GM19099 (cell line): Measurements from ENCODE around the gene GREB1L.

Experiments
- POLR2A ChIP-seq: IDR thresholded peaks from 3 replicates; pipeline ENCODE4 v1.6.1; 2011; ENCODE audit warnings: low read depth; ENCODE audit not compliant: insufficient read length; ENCODE audit errors: extremely low read depth

GREB1L gene

DNA sequence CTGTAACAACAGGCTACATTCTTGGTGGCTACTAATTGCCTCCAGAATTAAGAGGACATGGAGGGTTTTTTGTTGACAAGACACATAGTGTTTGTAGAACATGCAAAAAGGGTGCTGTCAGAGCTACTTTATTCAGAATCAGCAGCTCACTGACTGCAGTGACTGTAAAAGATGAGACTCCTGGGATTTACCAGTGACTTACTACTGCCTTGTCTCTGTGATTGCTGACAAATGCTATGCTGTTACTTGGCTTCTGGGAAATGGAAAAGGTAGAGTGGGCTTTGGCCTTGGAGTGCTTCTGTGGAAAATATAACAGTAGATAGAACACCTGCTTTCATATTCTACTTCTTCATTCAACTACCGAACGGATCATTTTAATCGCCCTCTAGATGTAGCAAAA is 47.8 kb downstream of the GREB1L start:
- no peak for TF ChIP-seq POLR2A

DNA sequence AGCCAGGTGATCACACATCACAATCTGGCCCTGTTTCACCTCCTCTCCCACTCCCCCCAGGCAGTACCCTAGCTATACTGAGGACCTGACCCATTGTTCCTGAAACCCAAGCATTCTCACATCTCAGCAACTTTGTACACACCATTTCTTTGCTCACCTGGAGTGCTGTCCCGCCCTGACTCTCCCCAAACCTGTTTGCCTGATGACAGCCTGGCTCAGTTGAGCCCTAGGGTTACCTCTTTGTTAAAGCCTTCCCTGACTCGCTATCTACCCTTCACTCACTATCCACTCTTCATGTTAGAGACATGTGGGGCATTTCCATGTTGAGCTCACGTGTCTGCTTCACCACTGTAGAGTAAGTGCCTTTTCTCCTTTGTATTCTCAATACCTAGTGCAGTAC is 49.1 kb downstream of the GREB1L start:
- no peak for TF ChIP-seq POLR2A

DNA sequence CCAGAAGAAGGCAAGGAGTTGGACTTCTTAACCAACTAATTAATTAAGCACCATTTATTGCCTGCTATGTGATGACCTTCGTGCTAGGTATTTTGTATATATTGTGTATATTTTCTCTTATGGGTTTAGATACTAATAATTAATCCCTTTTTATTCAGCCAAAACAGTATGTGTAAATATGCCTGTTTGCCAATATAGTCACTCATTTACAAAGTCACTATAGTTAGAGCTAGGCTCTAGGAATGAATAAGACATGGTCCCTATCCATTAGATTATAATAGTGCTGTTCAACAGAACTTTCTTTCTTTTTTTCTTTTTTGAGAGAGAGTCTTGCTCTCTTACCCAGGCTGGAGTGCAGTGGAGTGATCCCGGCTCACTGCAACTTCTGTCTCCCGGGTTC is 51.4 kb downstream of the GREB1L start:
- no peak for TF ChIP-seq POLR2A

DNA sequence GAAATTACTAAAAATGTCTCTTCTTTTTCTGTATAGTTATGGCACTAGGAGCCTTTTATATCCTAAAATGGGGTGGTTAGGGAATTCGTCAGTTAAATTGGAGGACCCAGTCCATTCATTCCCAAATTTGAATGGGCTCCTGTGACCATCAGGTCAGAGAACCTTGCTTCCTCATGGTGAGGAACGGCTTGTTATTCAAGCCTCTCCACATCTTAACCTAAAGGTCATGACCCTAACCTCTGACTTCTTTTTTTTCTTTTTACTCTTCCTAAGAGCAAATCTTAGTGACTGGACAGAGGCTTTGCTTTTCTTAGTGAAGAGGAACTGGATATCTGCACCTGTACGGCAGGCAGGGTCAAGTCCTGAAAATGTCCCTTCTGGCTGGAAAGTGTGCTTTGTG is 53.1 kb downstream of the GREB1L start:
- TF ChIP-seq POLR2A, result no peak

DNA sequence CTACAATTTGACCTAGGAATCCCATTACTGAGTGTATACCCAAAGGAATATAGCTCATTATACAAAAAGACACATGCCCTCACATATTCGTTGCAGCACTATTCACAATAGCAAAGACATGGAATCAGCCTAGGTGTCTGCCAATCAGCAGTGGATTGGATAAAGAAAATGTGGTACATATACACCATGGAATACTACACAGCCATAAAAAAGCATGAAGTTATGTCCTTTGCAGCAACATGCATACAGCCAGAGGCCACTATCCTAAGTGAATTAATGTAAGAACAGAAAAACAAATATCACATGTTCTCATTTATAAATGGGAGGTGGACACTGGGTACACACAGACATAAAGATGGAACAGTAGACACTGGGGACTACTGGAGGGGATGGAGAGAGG is 54.0 kb downstream of the GREB1L start:
- no peak for TF ChIP-seq POLR2A

DNA sequence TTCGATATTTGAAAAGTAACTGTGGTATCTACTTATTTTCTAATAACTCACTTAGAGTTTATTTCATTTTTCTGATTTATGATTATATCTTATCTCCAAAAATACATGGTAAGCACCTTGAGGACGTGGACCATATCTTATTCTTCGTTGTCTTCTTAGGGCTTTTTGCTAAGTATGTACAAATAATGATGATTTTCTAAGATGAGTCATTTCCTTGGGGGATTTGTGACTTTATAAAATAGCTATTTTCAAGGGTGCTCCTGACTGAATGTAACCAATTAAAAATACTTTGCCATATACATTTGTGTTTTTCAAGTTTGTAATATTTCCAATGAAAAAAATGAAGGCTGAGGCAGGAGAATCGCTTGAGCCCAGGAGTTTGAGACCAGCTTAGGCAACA is 56.3 kb downstream of the GREB1L start:
- TF ChIP-seq POLR2A, result no peak

DNA sequence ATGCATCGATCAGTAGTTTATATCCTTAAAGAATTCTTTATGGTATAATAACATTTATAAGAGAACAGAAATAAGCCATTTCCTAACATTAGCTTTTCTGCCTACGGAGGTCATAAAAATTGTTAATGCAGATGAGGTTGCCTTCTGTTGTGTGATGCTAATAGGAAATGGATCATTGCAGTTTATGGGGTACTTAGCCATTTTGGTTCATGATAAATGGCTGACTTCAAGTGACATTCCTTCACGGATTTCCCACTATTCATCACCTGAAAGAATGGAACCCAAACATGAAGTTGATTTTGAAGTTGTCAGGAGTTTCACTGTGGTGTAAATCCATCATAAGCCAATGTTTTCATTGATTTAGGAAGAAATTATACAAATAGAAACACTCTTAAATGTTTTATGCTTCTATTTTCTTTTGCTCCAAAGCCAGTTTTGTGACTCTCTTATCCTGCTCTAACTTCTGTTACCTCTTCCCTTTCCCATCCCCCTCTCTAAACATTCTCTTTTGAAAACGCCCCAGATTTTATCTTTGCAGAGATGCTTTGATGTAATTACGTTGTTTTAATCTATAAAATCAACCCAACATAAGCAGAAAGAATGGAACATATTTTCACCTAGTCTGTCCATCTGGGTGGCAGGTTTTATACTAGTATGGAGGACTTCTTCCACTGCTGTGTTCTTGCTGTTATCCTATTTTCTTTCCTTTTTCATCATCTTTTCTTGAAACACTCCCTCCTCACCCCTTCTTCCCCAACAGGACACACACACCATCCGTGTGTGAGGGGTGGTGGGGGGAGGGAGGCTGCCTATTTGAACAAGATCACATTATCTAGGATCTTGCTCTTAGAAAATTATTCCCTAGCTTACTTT is 58.2 kb downstream of the GREB1L start:
- TF ChIP-seq POLR2A, result no peak

DNA sequence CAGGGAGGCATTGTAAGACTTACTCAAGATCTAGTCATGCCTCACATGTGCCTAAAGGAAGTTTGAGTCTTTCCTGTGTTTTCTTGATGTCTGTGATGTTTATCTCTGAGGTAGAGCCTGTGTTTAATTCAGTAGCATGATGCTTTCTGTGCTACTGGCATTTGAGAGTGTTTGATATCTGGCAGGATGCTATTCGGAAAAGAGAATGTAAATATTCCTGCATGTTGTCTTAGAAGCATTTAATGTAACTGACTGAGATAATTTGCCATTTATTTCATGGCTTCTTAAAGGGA is 58.8 kb downstream of the GREB1L start:
- TF ChIP-seq POLR2A, result no peak

DNA sequence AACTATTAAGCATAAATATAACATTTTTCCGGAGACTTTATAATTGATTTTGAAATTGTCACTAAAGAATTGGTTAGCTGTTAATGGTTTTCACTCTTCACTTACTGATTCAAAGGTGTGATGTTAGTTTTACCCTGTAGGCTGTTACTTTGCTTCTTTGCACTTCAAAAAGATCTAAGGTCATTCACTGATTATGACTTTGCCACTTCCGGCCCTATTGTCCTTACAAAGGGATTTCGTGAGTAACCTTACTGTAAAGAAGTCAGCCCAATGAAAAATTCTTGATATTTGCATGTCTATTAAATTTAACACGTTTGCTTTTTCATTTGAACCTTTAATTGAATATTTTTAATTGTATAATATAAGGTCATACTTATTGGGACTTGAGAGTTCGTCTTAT is 61.4 kb downstream of the GREB1L start:
- no peak for TF ChIP-seq POLR2A

DNA sequence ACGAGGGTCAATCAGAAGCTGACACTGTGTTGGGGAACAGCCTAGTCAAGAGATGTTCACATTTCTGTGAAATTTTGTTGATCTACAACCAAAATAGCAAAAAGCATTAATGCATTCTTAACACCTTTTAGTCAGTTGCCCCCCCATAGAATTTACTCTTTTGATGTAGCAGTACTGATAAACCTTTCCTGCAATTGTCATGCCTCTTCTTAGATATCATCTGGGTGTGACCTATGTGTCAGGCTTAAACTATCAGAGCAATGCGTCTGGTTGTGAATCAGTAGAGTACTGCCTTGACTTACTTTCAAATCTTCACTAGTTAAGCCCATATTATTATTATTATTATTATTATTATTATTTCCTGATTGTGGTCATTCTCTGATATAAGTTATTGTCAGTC is 61.9 kb downstream of the GREB1L start:
- no peak for TF ChIP-seq POLR2A

DNA sequence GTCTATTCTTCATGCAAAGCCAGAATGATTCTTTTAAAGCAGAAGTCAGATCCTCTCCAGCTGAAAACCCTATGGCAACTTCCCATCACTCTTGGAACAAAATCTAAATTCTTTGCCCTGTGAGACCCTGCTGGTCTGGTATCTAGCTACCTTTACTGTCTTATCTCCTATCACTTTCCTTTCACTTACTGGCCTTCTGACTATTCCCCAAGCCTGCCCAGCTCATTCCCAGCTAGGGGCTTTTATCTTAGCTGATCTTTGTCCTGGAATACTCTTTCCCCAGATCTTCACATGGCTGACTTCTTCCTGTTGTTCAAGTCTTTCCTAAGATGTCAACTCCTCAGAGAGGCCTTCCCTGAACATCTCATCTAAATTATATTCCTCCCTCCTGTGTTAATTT is 63.6 kb downstream of the GREB1L start:
- no peak for TF ChIP-seq POLR2A

DNA sequence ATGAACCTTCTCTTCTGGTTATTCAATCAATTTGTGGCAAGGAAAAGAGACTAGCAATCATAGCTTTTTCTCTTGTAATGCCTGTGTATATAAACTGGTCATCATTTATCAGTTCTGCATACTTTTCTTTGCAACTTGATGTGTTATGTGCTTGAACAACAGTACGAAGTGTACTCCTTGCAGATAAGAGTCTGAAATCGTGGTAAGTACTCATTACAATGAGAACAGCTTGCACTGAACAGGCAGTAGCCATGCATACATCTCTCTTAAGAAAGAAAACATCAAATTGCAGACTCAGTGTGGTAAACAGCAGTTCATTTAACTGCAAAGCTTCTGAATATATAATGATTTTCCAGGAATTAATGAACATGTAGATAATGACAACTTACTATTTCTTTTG is 64.3 kb downstream of the GREB1L start:
- no peak for TF ChIP-seq POLR2A

DNA sequence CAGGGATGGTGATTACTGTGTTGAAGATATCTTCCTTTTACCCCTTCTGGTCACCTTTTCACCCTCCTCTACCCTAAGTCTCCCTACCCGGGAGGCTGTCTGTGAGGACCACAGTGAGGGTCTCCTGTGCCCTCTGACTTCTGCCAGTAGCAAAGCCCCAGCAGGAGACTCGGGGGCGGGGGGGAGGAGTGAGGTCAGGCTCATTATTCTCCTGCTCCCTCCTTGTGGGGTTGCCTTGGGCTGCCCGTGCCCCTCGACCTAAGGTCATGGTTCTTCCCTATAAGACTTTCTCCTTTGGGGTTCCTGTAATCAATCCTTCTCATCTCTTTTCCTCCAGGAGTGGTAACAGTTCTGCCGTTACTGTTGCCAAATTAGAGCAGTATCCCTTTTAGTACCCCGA is 65.5 kb downstream of the GREB1L start:
- no peak for TF ChIP-seq POLR2A

DNA sequence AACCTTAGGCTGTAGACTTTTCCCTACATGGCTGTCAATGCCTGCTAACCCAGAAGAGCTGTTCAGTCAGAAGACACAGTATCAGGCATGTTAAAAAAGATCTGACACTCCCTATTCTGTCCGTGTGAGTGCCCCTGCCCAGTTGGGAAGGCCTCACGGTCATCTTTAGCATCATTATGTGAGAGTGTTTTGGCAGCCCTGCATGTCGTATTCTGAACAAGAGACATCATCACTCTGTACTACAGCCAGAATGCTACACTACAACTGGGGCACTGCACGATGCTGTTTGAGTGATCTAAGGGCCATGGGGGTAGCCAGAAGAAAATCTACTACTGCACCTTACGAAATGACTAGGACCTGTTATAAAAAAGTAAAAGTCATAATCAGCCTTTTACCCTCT is 67.2 kb downstream of the GREB1L start:
- no peak for TF ChIP-seq POLR2A

DNA sequence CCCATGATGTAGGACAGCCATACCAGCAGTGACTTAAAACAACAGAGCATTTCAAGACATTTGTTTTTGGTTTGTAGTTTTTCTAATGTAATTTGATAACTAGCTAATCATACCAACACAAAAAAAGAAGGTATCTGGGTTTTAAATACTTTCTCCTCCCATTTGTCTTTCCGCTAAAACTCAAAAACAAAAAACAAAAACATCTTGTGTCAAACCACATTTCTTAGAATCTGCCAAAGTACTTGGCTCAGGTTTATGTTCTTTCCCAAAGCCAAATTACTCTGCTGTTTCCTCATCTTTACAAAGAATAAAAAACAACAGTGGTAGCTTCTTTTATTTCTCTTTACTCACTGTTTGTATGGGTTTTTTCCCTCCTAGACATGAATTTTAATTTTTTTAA is 71.5 kb downstream of the GREB1L start:
- TF ChIP-seq POLR2A, result no peak

DNA sequence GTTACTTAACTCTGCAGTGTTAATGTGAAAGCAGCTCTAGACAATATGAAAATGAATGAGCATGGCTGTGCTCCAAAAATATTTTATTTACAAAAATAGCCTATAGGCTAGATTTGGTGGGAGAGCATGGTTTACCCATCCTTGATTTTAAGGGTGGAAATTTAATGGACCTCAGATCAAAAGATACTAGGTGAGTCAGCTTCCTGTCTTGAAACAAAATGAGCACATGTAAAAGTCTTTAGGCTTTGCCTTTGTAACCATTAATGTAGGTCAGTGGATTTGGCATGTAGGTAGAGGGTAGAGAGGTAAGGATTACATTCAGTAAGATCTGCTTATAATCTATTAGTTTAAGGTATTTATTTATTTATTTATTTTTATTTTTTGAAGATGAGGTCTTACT is 72.7 kb downstream of the GREB1L start:
- TF ChIP-seq POLR2A, result no peak

DNA sequence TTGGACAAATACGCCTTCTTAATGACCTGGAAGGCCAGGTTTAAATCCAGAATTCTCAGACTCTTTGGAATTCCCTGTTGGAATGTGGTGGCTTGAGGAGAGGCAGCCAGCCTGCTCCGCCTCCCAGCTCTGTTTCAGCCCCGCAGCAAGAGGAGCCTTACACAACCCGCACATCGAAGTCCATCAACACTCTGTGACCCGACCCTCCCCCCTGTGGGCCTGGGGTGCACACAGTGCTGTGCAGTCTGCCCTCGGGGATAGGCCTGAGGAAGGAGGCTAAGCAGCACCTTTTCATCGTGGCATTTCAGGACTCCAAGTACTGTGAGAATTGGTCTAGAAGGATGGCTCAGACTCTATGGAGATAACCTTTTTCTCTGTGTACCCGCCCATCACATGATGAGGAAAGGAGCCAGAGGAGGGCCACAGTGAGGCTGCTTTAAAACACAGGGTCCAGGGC is 73.7 kb downstream of the GREB1L start:
- no peak for TF ChIP-seq POLR2A
